Chondrocyte (in vitro differentiated cells): Measurements from ENCODE around the gene STAC2. TPM values are rescaled to one million over a fixed set of nuclear protein-coding genes. Genes with fewer than 3 reads are reported as not detected.

Source experiments
- DNase-seq: peaks from one replicate; pipeline ENCODE4 v3.0.0; 2021; ENCODE audit warnings: mixed read lengths, low spot score
- H3K27ac Mint-ChIP-seq: one replicate; pipeline ENCODE4 v1.8.0; 2021; ENCODE audit warnings: mild to moderate bottlenecking, moderate library complexity, mixed read lengths; ENCODE audit not compliant: unreplicated experiment
- H3K27me3 Mint-ChIP-seq: 2 replicates; pipeline ENCODE4 v1.8.0; 2021; ENCODE audit warnings: low read depth, mixed read lengths
- H3K36me3 Mint-ChIP-seq: 2 replicates; pipeline ENCODE4 v1.8.0; 2021; ENCODE audit warnings: low read depth, mixed read lengths
- H3K4me1 Mint-ChIP-seq: 2 replicates; pipeline ENCODE4 v1.8.0; 2021; ENCODE audit warnings: low read depth, mild to moderate bottlenecking, mixed read lengths
- H3K4me3 Mint-ChIP-seq: one replicate; pipeline ENCODE4 v1.8.0; 2021; ENCODE audit warnings: mild to moderate bottlenecking, moderate library complexity, mixed read lengths; ENCODE audit not compliant: unreplicated experiment
- H3K9me3 Mint-ChIP-seq: 2 replicates; pipeline ENCODE4 v1.8.0; 2021; ENCODE audit warnings: low read depth, mixed read lengths
- CTCF ChIP-seq: fragments of 200-600 bp; sonication (generic); IDR thresholded peaks from 2 replicates; pipeline ENCODE4 v1.5.0; 2021; ENCODE audit warnings: antibody characterized with exemption, mild to moderate bottlenecking, moderate library complexity
- total RNA-seq: library from RNA; stranded (reverse); gene quantifications from 3 replicates; pipeline ENCODE4 v1.2.1, GENCODE V29; 2021

Gene STAC2
- total RNA-seq, 1 donor from 2014 or later = 0.35 TPM

- Mint-ChIP-seq H3K4me1 (peaks cover 34% of the 10 kb centered on the region), H3K27ac (no peak overlapping the region), H3K4me3 (peak overlapping the region; percentile 68), H3K27me3 (peaks cover 10% of the 10 kb centered on the region), H3K9me3 (no peaks in the 10 kb centered on the region), H3K36me3 (no peaks in the 10 kb centered on the region)
- no peak for TF ChIP-seq CTCF
- DNase-seq = no peak
Observed at GRCh38 chr17:39224778-39225307, 902 bp downstream of the STAC2 start.

- H3K4me3 Mint-ChIP-seq = no peak overlapping the region
- H3K27me3 Mint-ChIP-seq = peaks cover 12% of the 10 kb centered on the region
- H3K9me3 Mint-ChIP-seq = no peaks in the 10 kb centered on the region
- no peaks in the 10 kb centered on the region for H3K36me3 Mint-ChIP-seq
- TF ChIP-seq CTCF = no peak
- peaks cover 27% of the 10 kb centered on the region for H3K4me1 Mint-ChIP-seq
- DNase-seq = no peak
- no peak overlapping the region for H3K27ac Mint-ChIP-seq
Observed at GRCh38 chr17:39223907-39224777, 1.6 kb downstream of the STAC2 start.

DNA sequence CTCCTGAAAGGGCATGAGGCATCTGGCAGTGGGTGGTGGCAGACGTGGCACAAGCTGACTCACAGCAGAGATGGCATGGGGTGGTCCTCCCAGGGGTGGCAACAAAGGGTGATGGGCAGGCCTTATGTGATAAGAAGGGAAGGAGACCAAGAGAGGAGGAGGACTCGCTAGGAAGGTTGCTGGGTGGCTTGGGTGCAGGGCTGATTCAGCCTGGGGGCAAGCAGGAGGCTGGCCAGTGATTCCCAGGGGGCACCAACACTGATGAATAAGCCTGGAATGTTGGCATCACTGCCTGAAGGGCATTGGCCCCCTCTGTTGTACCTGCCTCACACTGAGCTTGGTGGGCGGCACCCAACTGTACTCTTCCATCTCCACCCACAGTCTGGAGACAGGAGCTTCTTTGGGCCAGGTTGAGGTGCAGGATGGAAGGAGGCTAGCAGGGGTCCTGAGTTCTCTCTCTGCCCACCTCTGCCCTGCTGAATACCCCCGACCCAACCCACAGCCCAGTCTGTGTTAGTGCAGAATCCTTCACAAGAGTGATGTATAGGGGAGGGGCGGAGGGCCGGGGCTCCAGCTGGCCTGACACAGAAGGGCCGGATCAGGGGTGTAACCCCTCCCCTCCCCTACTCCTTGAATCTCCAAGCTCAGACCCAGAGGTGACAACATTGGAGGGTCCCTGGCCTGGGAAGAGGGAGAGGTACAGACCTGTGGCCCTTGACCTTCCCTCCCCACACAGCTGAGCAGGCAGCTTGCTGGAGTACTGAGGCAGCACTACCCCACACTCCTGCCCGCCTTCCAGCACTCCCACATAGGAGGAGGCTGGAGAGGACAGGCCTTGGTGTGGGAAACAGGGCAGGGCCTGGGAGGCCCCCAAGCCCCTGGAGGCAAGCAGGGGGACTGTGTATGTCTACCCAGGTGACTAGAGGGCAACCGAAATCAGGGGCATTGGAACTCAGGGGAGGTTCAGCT lies 2.6 kb downstream of the STAC2 start:
- Mint-ChIP-seq H3K27me3 (peaks cover 15% of the 10 kb centered on the region), H3K4me1 (peaks cover 25% of the 10 kb centered on the region), H3K9me3 (no peaks in the 10 kb centered on the region), H3K36me3 (no peaks in the 10 kb centered on the region), H3K27ac (no peak overlapping the region), H3K4me3 (no peak overlapping the region)
- DNase-seq = no peak
- no peak for TF ChIP-seq CTCF

DNA sequence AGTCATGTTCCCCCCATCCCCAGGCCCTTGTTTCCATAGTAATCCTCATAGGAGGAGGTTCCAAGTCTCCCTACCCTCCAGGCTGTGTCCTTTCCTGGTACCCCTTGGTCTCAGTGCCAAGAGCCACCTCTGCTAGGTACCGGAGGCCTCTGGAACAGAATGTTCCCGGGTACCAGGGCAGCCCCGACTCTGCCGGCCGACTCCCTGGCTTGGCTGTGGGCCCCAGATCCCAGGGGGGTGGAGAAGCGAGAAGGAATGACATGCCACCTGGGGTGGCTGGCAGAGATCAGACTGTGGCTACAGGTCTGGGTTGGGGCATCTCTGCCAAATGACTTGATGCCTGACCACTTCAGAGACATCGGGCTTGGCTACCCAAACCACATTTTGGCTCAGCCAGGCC lies 3.6 kb downstream of the STAC2 start:
- peaks cover 15% of the 10 kb centered on the region for H3K27me3 Mint-ChIP-seq

More for the DNA sequence above, 3.6 kb downstream of the STAC2 start:
- no peak for TF ChIP-seq CTCF
- H3K27ac Mint-ChIP-seq = no peak overlapping the region
- H3K4me3 Mint-ChIP-seq = no peak overlapping the region
- H3K4me1 Mint-ChIP-seq = peaks cover 25% of the 10 kb centered on the region
- H3K36me3 Mint-ChIP-seq = no peaks in the 10 kb centered on the region
- H3K9me3 Mint-ChIP-seq = no peaks in the 10 kb centered on the region
- no peak for DNase-seq
